Central memory CD8-positive, alpha-beta T cell (primary cell): ENCODE data around the gene ADARB1.
"Not testable (repeated sequence)": the region's sequence is repeated elsewhere in the genome, so short reads cannot be mapped to it uniquely, and the experiment has no call there.

Source experiments
- ATAC-seq: fragments of 150-1000 bp; cut with Tn5 transposase; replicated peaks from 2 replicates; pipeline ENCODE4 v1.10.0; 2022; ENCODE audit warnings: mild to moderate bottlenecking, moderate FRiP score, moderate number of reproducible peaks; ENCODE audit not compliant: poor library complexity, severe bottlenecking; ENCODE audit errors: extremely low read depth
- DNase-seq, 2 donors: peaks; one replicate each; pipeline ENCODE4 v3.0.0; 2021; ENCODE audit warnings: low spot score in 2 of 2
- H3K27ac Mint-ChIP-seq: one replicate; pipeline ENCODE4 v1.8.0; 2022; ENCODE audit warnings: low read depth, mild to moderate bottlenecking, moderate library complexity, mixed read lengths
- H3K27me3 Mint-ChIP-seq: one replicate; pipeline ENCODE4 v1.8.0; 2022; ENCODE audit warnings: mixed read lengths
- H3K36me3 Mint-ChIP-seq: one replicate; pipeline ENCODE4 v1.8.0; 2022; ENCODE audit warnings: mild to moderate bottlenecking, moderate library complexity, mixed read lengths; ENCODE audit not compliant: insufficient read depth
- H3K4me1 Mint-ChIP-seq: one replicate; pipeline ENCODE4 v1.8.0; 2022; ENCODE audit warnings: mixed read lengths
- H3K4me3 Mint-ChIP-seq: one replicate; pipeline ENCODE4 v1.8.0; 2022; ENCODE audit warnings: mild to moderate bottlenecking, moderate library complexity, mixed read lengths
- H3K9me3 Mint-ChIP-seq: one replicate; pipeline ENCODE4 v1.8.0; 2022; ENCODE audit warnings: mixed read lengths

ADARB1 gene

GRCh38 chr21:45126983-45127382 lies 52.6 kb downstream of the ADARB1 start:
- DNase-seq (no peak), ATAC-seq (no peak)
- Mint-ChIP-seq H3K9me3 (no peaks in the 10 kb centered on the region), H3K27ac (no peak overlapping the region), H3K27me3 (no peaks in the 10 kb centered on the region), H3K4me3 (no peak overlapping the region), H3K4me1 (peaks cover 28% of the 10 kb centered on the region), H3K36me3 (peaks cover 9% of the 10 kb centered on the region)

- no peaks in the 10 kb centered on the region for H3K9me3 Mint-ChIP-seq
- DNase-seq = no peak
- no peaks in the 10 kb centered on the region for H3K27me3 Mint-ChIP-seq
- no peak for ATAC-seq
- no peak overlapping the region for H3K27ac Mint-ChIP-seq
- peaks cover 29% of the 10 kb centered on the region for H3K4me1 Mint-ChIP-seq
- peaks cover 9% of the 10 kb centered on the region for H3K36me3 Mint-ChIP-seq
- H3K4me3 Mint-ChIP-seq = no peak overlapping the region
These were observed 53.6 kb downstream of the ADARB1 start for GRCh38 chr21:45127937-45128336.

GRCh38 chr21:45128613-45129188 lies 54.3 kb downstream of the ADARB1 start:
- peaks cover 9% of the 10 kb centered on the region for H3K36me3 Mint-ChIP-seq
- H3K27me3 Mint-ChIP-seq = no peaks in the 10 kb centered on the region
- ATAC-seq (no peak), DNase-seq (peak; percentile 50 to 72)
- no peaks in the 10 kb centered on the region for H3K9me3 Mint-ChIP-seq
- peaks cover 28% of the 10 kb centered on the region for H3K4me1 Mint-ChIP-seq
- no peak overlapping the region for H3K4me3 Mint-ChIP-seq
- H3K27ac Mint-ChIP-seq = no peak overlapping the region

GRCh38 chr21:45129189-45129923 lies 55.0 kb downstream of the ADARB1 start:
- ATAC-seq (no peak), DNase-seq (no peak)
- Mint-ChIP-seq H3K4me3 (no peak overlapping the region), H3K27me3 (no peaks in the 10 kb centered on the region), H3K36me3 (peaks cover 9% of the 10 kb centered on the region), H3K27ac (no peak overlapping the region), H3K9me3 (no peaks in the 10 kb centered on the region), H3K4me1 (peaks cover 27% of the 10 kb centered on the region)

GRCh38 chr21:45130324-45130774 lies 56.0 kb downstream of the ADARB1 start:
- Mint-ChIP-seq H3K4me3 (no peak overlapping the region), H3K9me3 (no peaks in the 10 kb centered on the region), H3K27ac (no peak overlapping the region), H3K4me1 (peaks cover 18% of the 10 kb centered on the region), H3K36me3 (peaks cover 13% of the 10 kb centered on the region), H3K27me3 (no peaks in the 10 kb centered on the region)
- no peak for DNase-seq
- no peak for ATAC-seq

GRCh38 chr21:45131537-45131999 lies 57.2 kb downstream of the ADARB1 start:
- no peak overlapping the region for H3K27ac Mint-ChIP-seq
- no peaks in the 10 kb centered on the region for H3K9me3 Mint-ChIP-seq
- peaks cover 10% of the 10 kb centered on the region for H3K36me3 Mint-ChIP-seq
- no peak overlapping the region for H3K4me3 Mint-ChIP-seq
- DNase-seq = no peak
- no peak for ATAC-seq
- H3K27me3 Mint-ChIP-seq = no peaks in the 10 kb centered on the region
- H3K4me1 Mint-ChIP-seq = peaks cover 10% of the 10 kb centered on the region

GRCh38 chr21:45132841-45133573 lies 58.6 kb downstream of the ADARB1 start:
- H3K4me3 Mint-ChIP-seq = no peak overlapping the region
- H3K9me3 Mint-ChIP-seq = no peaks in the 10 kb centered on the region
- no peaks in the 10 kb centered on the region for H3K27me3 Mint-ChIP-seq
- H3K36me3 Mint-ChIP-seq = peaks cover 10% of the 10 kb centered on the region
- H3K27ac Mint-ChIP-seq = no peak overlapping the region
- ATAC-seq (no peak), DNase-seq (no peak)
- peaks cover 10% of the 10 kb centered on the region for H3K4me1 Mint-ChIP-seq

- ATAC-seq, H3K27me3 Mint-ChIP-seq, H3K9me3 Mint-ChIP-seq, H3K27ac Mint-ChIP-seq, H3K4me3 Mint-ChIP-seq, DNase-seq: not testable (repeated sequence)
- H3K4me1 Mint-ChIP-seq = peaks cover 10% of the 10 kb centered on the region
- H3K36me3 Mint-ChIP-seq = peaks cover 12% of the 10 kb centered on the region
These were observed 59.3 kb downstream of the ADARB1 start for GRCh38 chr21:45133574-45134278.

- Mint-ChIP-seq H3K4me3 (no peak overlapping the region), H3K27ac (no peak overlapping the region), H3K9me3 (no peaks in the 10 kb centered on the region), H3K4me1 (peaks cover 12% of the 10 kb centered on the region), H3K36me3 (peaks cover 11% of the 10 kb centered on the region), H3K27me3 (no peaks in the 10 kb centered on the region)
- ATAC-seq = no peak
- no peak for DNase-seq
These were observed 60.1 kb downstream of the ADARB1 start for GRCh38 chr21:45134279-45135076.

- Mint-ChIP-seq H3K27ac (no peak overlapping the region), H3K9me3 (no peaks in the 10 kb centered on the region), H3K4me3 (no peak overlapping the region), H3K36me3 (peaks cover 11% of the 10 kb centered on the region), H3K27me3 (no peaks in the 10 kb centered on the region), H3K4me1 (peaks cover 12% of the 10 kb centered on the region)
- DNase-seq (no peak), ATAC-seq (no peak)
These were observed 60.7 kb downstream of the ADARB1 start for GRCh38 chr21:45135122-45135521.

GRCh38 chr21:45135868-45136267 lies 61.5 kb downstream of the ADARB1 start:
- no peaks in the 10 kb centered on the region for H3K27me3 Mint-ChIP-seq
- peak overlapping the region; percentile 16 for H3K27ac Mint-ChIP-seq
- H3K36me3 Mint-ChIP-seq = peaks cover 13% of the 10 kb centered on the region
- no peak overlapping the region for H3K4me3 Mint-ChIP-seq
- ATAC-seq = no peak
- H3K4me1 Mint-ChIP-seq = peaks cover 18% of the 10 kb centered on the region
- DNase-seq = no peak
- no peaks in the 10 kb centered on the region for H3K9me3 Mint-ChIP-seq

GRCh38 chr21:45136500-45136899 lies 62.1 kb downstream of the ADARB1 start:
- H3K27me3 Mint-ChIP-seq = no peaks in the 10 kb centered on the region
- H3K27ac Mint-ChIP-seq = peak overlapping the region; percentile 16
- no peak for DNase-seq
- peaks cover 18% of the 10 kb centered on the region for H3K4me1 Mint-ChIP-seq
- H3K4me3 Mint-ChIP-seq = no peak overlapping the region
- no peaks in the 10 kb centered on the region for H3K9me3 Mint-ChIP-seq
- no peak for ATAC-seq
- H3K36me3 Mint-ChIP-seq = peaks cover 13% of the 10 kb centered on the region
